ENCODE data around the gene IGIP. TPM values are rescaled to one million over a fixed set of nuclear protein-coding genes. Genes with fewer than 3 reads are reported as not detected.
A peak's percentile ranks its signal among the peaks of the same experiment; 100 is the strongest.

Gene IGIP
- total RNA-seq, 4 donors from 2014 or later: 6.1 to 16.5 (median 11.6) TPM

DNA sequence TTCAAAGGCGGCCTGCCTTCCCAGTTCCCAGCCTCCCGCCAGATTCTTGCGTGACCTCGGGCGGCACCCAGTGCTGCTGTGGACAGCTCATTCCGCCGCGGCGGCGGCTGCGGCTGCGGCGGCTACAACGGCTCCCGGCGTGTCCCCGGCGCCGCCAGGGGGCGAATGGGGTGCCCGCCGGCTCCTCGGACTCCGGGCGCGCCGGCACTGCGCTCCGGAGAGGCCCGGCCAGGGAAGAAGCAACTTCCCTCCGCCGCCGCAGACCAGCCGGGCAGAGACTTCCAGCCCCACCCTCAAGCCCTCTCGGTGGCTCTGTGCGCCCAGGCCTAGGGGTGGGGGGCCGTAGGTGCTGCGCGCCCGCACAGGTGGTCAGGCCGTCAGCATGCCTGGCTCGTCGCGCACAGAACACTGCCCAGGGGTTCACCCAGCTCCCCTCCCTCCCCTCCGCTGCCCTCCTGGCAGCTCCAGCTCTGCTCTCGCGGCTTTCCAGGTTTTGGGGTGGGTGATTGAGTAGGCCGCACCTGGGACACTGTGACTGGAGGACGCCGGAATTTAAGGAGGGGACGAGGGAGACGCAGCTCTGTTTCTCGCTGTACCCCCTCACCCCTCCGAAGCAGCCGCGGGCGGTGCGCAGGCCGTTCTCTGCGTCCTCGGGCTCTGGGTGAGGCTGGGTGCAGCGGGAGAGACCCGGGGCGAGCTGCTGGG, 20.2 kb downstream of the IGIP start:
- Histone ChIP-seq H3K27me3 (no peaks in the 10 kb centered on the region), H3K4me1 (peaks cover 43% of the 10 kb centered on the region), H3K9me3 (no peaks in the 10 kb centered on the region), H3K4me3 (peak overlapping the region; percentile 51), H3K36me3 (no peaks in the 10 kb centered on the region), H3K27ac (no peak overlapping the region)
- WGBS: 23% methylated on average over 12 of the region's 64 CpGs
- TF ChIP-seq EP300 (IDR thresholded peaks at IDR 0.05) (no peak), CTCF (IDR thresholded peaks at IDR 0.05) (peak; percentile 58 to 85)
- DNase-seq (ENCODE audit: low spot score in 2 of 2): no peak

- H3K4me3 ChIP-seq: peak overlapping the region; percentile 51
- H3K36me3 ChIP-seq: no peaks in the 10 kb centered on the region
- no peaks in the 10 kb centered on the region for H3K9me3 ChIP-seq
- DNase-seq (ENCODE audit: low spot score in 2 of 2): no peak
- 42% methylated on average over 14 of the region's 14 CpGs for WGBS
- H3K4me1 ChIP-seq: peaks cover 38% of the 10 kb centered on the region
- no peaks in the 10 kb centered on the region for H3K27me3 ChIP-seq
- TF ChIP-seq POLR2AphosphoS5 (IDR thresholded peaks at IDR 0.05) (no peak), POLR2A (IDR thresholded peaks at IDR 0.05) (no peak), EP300 (IDR thresholded peaks at IDR 0.05) (no peak), CTCF (IDR thresholded peaks at IDR 0.05) (no peak)
- no peak overlapping the region for H3K27ac ChIP-seq
Measured at GRCh38 chr5:140146523-140146842, 20.7 kb downstream of the IGIP start.

DNA sequence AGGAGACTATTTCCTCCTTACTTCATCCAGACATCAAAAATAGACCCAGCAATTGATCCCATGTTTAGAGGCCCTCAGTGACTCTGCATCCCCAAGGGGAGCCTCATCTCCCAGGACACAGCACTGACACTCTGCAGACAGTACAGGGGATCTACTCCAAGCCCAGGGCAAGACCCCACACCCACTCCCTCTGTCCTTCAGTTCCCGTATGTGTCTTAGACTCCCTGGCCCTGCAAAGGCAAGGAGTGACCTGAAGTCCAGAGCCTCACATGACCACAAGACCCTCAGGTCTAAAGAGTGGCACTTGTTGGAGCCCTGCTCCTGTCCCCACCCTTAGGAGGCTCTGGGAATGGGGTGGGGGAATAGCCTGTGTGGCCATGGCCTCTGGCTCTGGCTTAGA, 21.7 kb downstream of the IGIP start:
- no peak for TF ChIP-seq POLR2AphosphoS5 (IDR thresholded peaks at IDR 0.05)
- TF ChIP-seq EP300 (IDR thresholded peaks at IDR 0.05): no peak
- no peak for DNase-seq (ENCODE audit: low spot score in 2 of 2)
- Histone ChIP-seq H3K9me3 (no peaks in the 10 kb centered on the region), H3K27me3 (no peaks in the 10 kb centered on the region), H3K4me1 (peaks cover 33% of the 10 kb centered on the region), H3K27ac (no peak overlapping the region), H3K36me3 (no peaks in the 10 kb centered on the region), H3K4me3 (no peak overlapping the region)
- 90% methylated on average over 1 of the region's 1 CpG for WGBS

DNA sequence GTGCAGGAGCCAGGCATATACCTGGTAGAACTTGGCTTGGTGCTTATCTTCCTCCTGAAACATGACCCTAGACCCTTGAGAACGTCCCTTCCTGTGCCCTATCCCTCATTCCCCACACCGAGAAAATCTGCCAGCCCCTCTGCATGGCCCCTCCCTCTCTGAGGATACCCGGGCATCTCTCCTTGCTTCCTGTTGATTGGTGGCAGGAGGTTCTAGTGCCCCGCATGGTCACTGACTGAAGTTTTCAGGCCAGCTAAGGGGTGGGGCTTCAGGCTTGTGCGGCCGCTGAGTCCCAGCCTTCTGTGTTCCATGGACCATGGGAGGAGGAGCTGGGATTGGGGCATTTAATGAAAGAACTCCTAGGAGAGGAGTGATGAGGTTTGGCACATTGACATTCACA, 22.8 kb downstream of the IGIP start:
- DNase-seq (ENCODE audit: low spot score in 2 of 2): no peak
- H3K9me3 ChIP-seq: no peaks in the 10 kb centered on the region
- WGBS: 69% methylated on average over 6 of the region's 6 CpGs
- H3K4me3 ChIP-seq: no peak overlapping the region
- no peaks in the 10 kb centered on the region for H3K36me3 ChIP-seq
- TF ChIP-seq EP300 (IDR thresholded peaks at IDR 0.05) (no peak), CTCF (IDR thresholded peaks at IDR 0.05) (no peak)
- peaks cover 33% of the 10 kb centered on the region for H3K4me1 ChIP-seq
- H3K27ac ChIP-seq: no peak overlapping the region
- no peaks in the 10 kb centered on the region for H3K27me3 ChIP-seq

- no peak for TF ChIP-seq POLR2A (IDR thresholded peaks at IDR 0.05)
- TF ChIP-seq CTCF (IDR thresholded peaks at IDR 0.05): no peak
- no peak for TF ChIP-seq POLR2AphosphoS5 (IDR thresholded peaks at IDR 0.05)
- TF ChIP-seq EP300 (IDR thresholded peaks at IDR 0.05): no peak
- no peak overlapping the region for H3K4me3 ChIP-seq
- H3K27ac ChIP-seq: no peak overlapping the region
- peaks cover 44% of the 10 kb centered on the region for H3K4me1 ChIP-seq
- H3K36me3 ChIP-seq: no peaks in the 10 kb centered on the region
- no peaks in the 10 kb centered on the region for H3K9me3 ChIP-seq
- H3K27me3 ChIP-seq: no peaks in the 10 kb centered on the region
- DNase-seq (ENCODE audit: low spot score in 2 of 2): no peak
- WGBS: 96% methylated on average over 2 of the region's 2 CpGs
Measured at GRCh38 chr5:140150201-140150600, 24.5 kb downstream of the IGIP start.

All from suprapubic skin (tissue), 4 donors.